Mucosa of descending colon (tissue), 3 donors: ENCODE data around the gene SASH3. TPM values are rescaled to one million over a fixed set of nuclear protein-coding genes. Genes with fewer than 3 reads are reported as not detected.

Experiments used
- ATAC-seq: fragments of 200-7000 bp; cut with Tn5 transposase; one replicate; pipeline ENCODE4 v1.9.1; 2020; ENCODE audit warnings: mild to moderate bottlenecking, moderate library complexity
- DNase-seq, 3 donors: peaks; one replicate each; pipeline ENCODE4 v3.0.0-alpha.2; 2020
- H3K36me3 ChIP-seq: fragments of 200-600 bp; one replicate; pipeline ENCODE4 v1.8.0; 2021; ENCODE audit warnings: low read depth, mild to moderate bottlenecking
- H3K4me1 ChIP-seq: fragments of 200-600 bp; one replicate; pipeline ENCODE4 v1.8.0; 2021; ENCODE audit warnings: low read depth, mild to moderate bottlenecking
- H3K4me3 ChIP-seq: fragments of 200-600 bp; one replicate; pipeline ENCODE4 v1.8.0; 2021; ENCODE audit warnings: mild to moderate bottlenecking
- H3K9me3 ChIP-seq: fragments of 200-600 bp; one replicate; pipeline ENCODE4 v1.8.0; 2021; ENCODE audit warnings: mild to moderate bottlenecking
- CTCF ChIP-seq: fragments of 200-600 bp; IDR thresholded peaks from one replicate; pipeline ENCODE4 v1.8.0; 2022; ENCODE audit warnings: antibody characterized with exemption, mild to moderate bottlenecking
- intact Hi-C, 2 donors: fragments of 100-400 bp; cut with DNase I in 1 of 2; cut with micrococcal nuclease in 1 of 2; formaldehyde crosslinking; loops; one replicate each; pipeline versions ENCODE4 v1.11.0 to v1.11.1; 2022; cut with DNase I, micrococcal nuclease
- total RNA-seq, 3 donors: library from RNA; stranded (reverse); fragmentation: NEBNext Ultra II Directional in 2 of 3; extraction: Animal tissue kit (Norgen Biotek cat#: 25700) in 2 of 3; gene quantifications; one replicate each; pipeline versions ENCODE4 v1.2.1 to v1.2.4, GENCODE V29; 2021 to 2023
- donor health status: DM: no; HTN: no; CAD: no; lungs with moderate emphysema.
- donor health status: DM: no; HTN: no; CAD: no.
- donor health status: DM: no; HTN: yes; CAD: no.

The SASH3 gene
- total RNA-seq, 3 donors from 2014 or later = 6.1 to 10.1 (median 7.2) TPM

- Histone ChIP-seq H3K9me3 (no peaks in the 10 kb centered on the region), H3K4me1 (no peaks in the 10 kb centered on the region), H3K36me3 (no peaks in the 10 kb centered on the region), H3K4me3 (no peak overlapping the region)
- ATAC-seq (no peak), DNase-seq (no peak)
- TF ChIP-seq CTCF = no peak
- intact Hi-C loops = no loop called here
These were observed 28.8 kb upstream of the SASH3 start for GRCh38 chrX:129750971-129751370.

- no peaks in the 10 kb centered on the region for H3K9me3 ChIP-seq
- H3K4me3 ChIP-seq = no peak overlapping the region
- intact Hi-C loops = no loop called here
- no peak for TF ChIP-seq CTCF
- no peak for ATAC-seq
- no peaks in the 10 kb centered on the region for H3K4me1 ChIP-seq
- H3K36me3 ChIP-seq = no peaks in the 10 kb centered on the region
- DNase-seq = no peak
These were observed 25.4 kb upstream of the SASH3 start for GRCh38 chrX:129754056-129755024.

- no peak for TF ChIP-seq CTCF
- no peaks in the 10 kb centered on the region for H3K4me1 ChIP-seq
- no peaks in the 10 kb centered on the region for H3K9me3 ChIP-seq
- no peaks in the 10 kb centered on the region for H3K36me3 ChIP-seq
- intact Hi-C loops = no loop called here
- H3K4me3 ChIP-seq = no peak overlapping the region
- ATAC-seq (peak; percentile 47), DNase-seq (no peak)
These were observed 23.7 kb upstream of the SASH3 start for GRCh38 chrX:129755779-129756650.

GRCh38 chrX:129759576-129760061 lies 20.1 kb upstream of the SASH3 start:
- H3K4me1 ChIP-seq = no peaks in the 10 kb centered on the region
- DNase-seq (peak in 1 of 3 donors; percentile 31), ATAC-seq (peak; percentile 70)
- H3K4me3 ChIP-seq = no peak overlapping the region
- H3K36me3 ChIP-seq = no peaks in the 10 kb centered on the region
- intact Hi-C loops = no loop called here
- no peaks in the 10 kb centered on the region for H3K9me3 ChIP-seq
- TF ChIP-seq CTCF = no peak

GRCh38 chrX:129760155-129760554 lies 19.6 kb upstream of the SASH3 start:
- H3K9me3 ChIP-seq = no peaks in the 10 kb centered on the region
- no peaks in the 10 kb centered on the region for H3K36me3 ChIP-seq
- H3K4me1 ChIP-seq = no peaks in the 10 kb centered on the region
- no peak for DNase-seq
- peak; percentile 4 for ATAC-seq
- H3K4me3 ChIP-seq = no peak overlapping the region
- TF ChIP-seq CTCF = no peak
- intact Hi-C loops = no loop called here
